ENCODE data around the gene PRPH2. TPM values are rescaled to one million over a fixed set of nuclear protein-coding genes. Genes with fewer than 3 reads are reported as not detected.

Gene PRPH2
- total RNA-seq, 1 experiment from 2014 or later = 1.0 TPM

GRCh38 chr6:42758756-42759430 is 36.5 kb upstream of the PRPH2 start:
- H3K36me3 Mint-ChIP-seq = no peaks in the 10 kb centered on the region
- H3K9me3 Mint-ChIP-seq = no peaks in the 10 kb centered on the region
- no peaks in the 10 kb centered on the region for H3K27me3 Mint-ChIP-seq (ENCODE audit: low read depth)
- H3K4me3 Mint-ChIP-seq = no peak overlapping the region
- TF ChIP-seq MAX (CRISPR knock-in tag; IDR thresholded peaks at IDR 0.05) = no peak
- no peak for TF ChIP-seq ETV6 (CRISPR knock-in tag; IDR thresholded peaks at IDR 0.05)
- TF ChIP-seq USF2 (CRISPR knock-in tag; IDR thresholded peaks at IDR 0.05) = no peak
- TF ChIP-seq ERG (CRISPR knock-in tag; IDR thresholded peaks at IDR 0.05) = no peak
- no peak for TF ChIP-seq ZNF425 (CRISPR knock-in tag; conservative IDR thresholded peaks at IDR 0.05)
- no peak for TF ChIP-seq E2F5 (CRISPR knock-in tag; IDR thresholded peaks at IDR 0.05)
- no peak for TF ChIP-seq GTF2I (CRISPR knock-in tag; conservative IDR thresholded peaks at IDR 0.05)
- no peak for TF ChIP-seq FOXK1 (CRISPR knock-in tag; IDR thresholded peaks at IDR 0.05)
- no peak for TF ChIP-seq ARID4B (CRISPR knock-in tag; IDR thresholded peaks at IDR 0.05; ENCODE audit: borderline replicate concordance)
- no peak for TF ChIP-seq IRF1 (CRISPR knock-in tag; IDR thresholded peaks at IDR 0.05)
- no peak for TF ChIP-seq NFE2L1 (CRISPR knock-in tag; IDR thresholded peaks at IDR 0.05)
- TF ChIP-seq EMX1 (CRISPR knock-in tag; IDR thresholded peaks at IDR 0.05) = no peak
- no peak for TF ChIP-seq STAT6 (CRISPR knock-in tag; conservative IDR thresholded peaks at IDR 0.05; ENCODE audit: low read depth)
- no peak for TF ChIP-seq NR3C1 (CRISPR knock-in tag; conservative IDR thresholded peaks at IDR 0.05; ENCODE audit: low read depth)
- TF ChIP-seq ZBTB43 (CRISPR knock-in tag; IDR thresholded peaks at IDR 0.05) = no peak
- TF ChIP-seq NFATC4 (CRISPR knock-in tag; IDR thresholded peaks at IDR 0.05) = no peak
- peaks cover 42% of the 10 kb centered on the region for H3K4me1 Mint-ChIP-seq
- ChIA-PET POLR2A (interaction anchor here (0.6 to 1.1 kb wide), 2 partner anchors 13 to 29 kb away, joined by 3 to 4 read pairs; partner anchors contain the start of gene TBCC), CTCF (interaction anchor here (0.6 to 1.2 kb wide), 2 partner anchors 12 to 56 kb away, joined by 3 to 6 read pairs; no protein-coding TSS in a partner anchor)
- ATAC-seq (no peak), DNase-seq (ENCODE audit: low spot score) (no peak)
- H3K27ac Mint-ChIP-seq = no peak overlapping the region
